Choroid plexus epithelial cell (primary cell): ENCODE results near the gene ZNRD2.

Experiments
- DNase-seq: peaks from one replicate; pipeline ENCODE4 v3.0.0-alpha.2; 2010; ENCODE audit warnings: low read depth
- H3K4me3 ChIP-seq: 2 replicates; pipeline ENCODE4 v1.5.1; 2011; ENCODE audit warnings: low read depth, mild to moderate bottlenecking, control low read depth, low read length, moderate library complexity
- TF ChIP-seq, protein P1 (sequence below): conservative IDR thresholded peaks from 2 replicates; pipeline ENCODE4 v1.5.1; 2011; ENCODE audit warnings: low read depth, mild to moderate bottlenecking, control low read depth, inconsistent platforms, low read length, moderate library complexity

ZNRD2 gene

GRCh38 chr11:65547446-65548125 is 22.7 kb upstream of the ZNRD2 start:
- H3K4me3 ChIP-seq = no peak overlapping the region
- no peak for DNase-seq
- TF ChIP-seq, protein P1, sequence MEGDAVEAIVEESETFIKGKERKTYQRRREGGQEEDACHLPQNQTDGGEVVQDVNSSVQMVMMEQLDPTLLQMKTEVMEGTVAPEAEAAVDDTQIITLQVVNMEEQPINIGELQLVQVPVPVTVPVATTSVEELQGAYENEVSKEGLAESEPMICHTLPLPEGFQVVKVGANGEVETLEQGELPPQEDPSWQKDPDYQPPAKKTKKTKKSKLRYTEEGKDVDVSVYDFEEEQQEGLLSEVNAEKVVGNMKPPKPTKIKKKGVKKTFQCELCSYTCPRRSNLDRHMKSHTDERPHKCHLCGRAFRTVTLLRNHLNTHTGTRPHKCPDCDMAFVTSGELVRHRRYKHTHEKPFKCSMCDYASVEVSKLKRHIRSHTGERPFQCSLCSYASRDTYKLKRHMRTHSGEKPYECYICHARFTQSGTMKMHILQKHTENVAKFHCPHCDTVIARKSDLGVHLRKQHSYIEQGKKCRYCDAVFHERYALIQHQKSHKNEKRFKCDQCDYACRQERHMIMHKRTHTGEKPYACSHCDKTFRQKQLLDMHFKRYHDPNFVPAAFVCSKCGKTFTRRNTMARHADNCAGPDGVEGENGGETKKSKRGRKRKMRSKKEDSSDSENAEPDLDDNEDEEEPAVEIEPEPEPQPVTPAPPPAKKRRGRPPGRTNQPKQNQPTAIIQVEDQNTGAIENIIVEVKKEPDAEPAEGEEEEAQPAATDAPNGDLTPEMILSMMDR = no peak

DNA sequence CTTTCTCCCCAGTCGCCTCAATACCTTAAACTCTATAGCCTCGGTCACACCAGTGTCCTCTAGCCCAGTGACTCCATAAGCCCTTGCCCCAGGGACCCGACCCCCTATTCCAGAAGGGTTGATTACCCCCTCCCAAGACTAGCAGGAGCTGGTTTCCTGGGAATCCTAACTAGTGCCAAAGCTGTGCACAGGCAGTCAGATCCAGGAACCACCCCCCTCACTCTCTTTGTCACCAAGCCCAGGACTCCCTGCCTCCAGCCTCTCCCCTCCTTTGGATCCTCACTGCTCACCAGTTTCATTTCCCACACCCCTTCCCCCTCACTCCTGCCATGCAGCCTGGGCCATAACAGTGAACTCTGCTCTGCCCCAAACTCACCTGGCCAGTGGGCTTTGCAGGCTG is 21.9 kb upstream of the ZNRD2 start:
- no peak overlapping the region for H3K4me3 ChIP-seq
- TF ChIP-seq, protein P1 = no peak
- no peak for DNase-seq

DNA sequence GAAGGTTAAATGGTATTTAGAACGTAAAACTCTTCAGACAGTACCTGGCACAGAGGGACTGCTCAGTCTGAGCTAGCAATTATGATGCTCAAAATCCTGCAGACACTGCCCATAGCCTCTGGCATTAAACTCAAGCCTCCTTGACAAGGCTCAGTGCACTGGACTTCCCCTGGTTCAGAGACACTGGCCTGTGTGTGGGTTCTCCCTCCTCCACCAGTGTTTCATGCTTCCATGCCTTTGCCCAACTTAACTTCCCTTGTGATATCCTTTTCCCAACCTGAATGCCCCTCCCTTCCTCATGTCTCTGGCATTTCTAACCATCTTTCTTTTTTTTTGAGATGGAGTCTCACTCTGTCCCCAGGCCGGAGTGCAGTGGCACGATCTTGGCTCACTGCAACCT is 21.2 kb upstream of the ZNRD2 start:
- DNase-seq = no peak
- no peak overlapping the region for H3K4me3 ChIP-seq
- TF ChIP-seq, protein P1 = no peak

DNA sequence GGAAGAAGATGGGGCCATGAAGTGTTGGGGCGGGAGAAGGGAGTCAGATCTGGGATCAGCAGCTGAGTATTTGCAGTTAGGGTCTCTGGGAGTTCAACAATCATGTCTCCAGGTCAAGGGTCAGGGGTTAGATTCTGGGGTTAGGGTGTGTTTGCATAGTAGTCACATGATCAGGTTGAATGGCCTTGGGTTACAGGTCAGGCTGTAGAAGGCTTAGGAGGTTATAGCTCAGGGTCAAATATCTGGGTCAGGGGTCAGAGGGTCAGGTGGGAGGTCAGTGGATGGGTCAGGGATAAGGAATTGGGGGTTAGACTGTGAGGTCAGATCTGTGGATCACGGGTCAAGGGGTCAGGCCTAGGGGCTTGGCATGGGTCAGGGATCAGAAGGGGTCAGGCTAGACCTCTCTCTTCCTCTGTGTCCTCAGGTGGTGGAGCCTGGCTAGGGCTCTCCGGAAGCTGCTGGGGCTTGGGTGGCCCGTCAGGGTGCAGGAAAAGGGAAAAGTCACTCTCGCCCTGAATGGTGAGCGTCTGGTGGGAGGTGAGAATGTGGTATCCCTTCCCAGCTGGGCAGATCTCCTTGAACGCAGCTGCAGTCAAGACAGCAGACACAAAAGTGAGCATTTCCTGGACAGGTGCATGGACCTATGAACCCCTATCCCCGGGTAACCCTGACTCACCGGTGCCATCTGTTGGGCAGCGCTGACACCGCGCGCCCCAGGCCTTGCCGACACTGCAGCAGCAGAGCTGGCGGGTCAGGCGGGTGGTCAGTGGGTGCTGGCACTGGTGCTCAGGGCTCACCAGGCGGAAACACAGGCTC is 18.5 kb upstream of the ZNRD2 start:
- no peak for DNase-seq
- TF ChIP-seq, protein P1 = peak; percentile 48
- H3K4me3 ChIP-seq = no peak overlapping the region

GRCh38 chr11:65552388-65552951 is 17.8 kb upstream of the ZNRD2 start:
- DNase-seq = no peak
- TF ChIP-seq, protein P1 = no peak
- no peak overlapping the region for H3K4me3 ChIP-seq

GRCh38 chr11:65553301-65554001 is 16.8 kb upstream of the ZNRD2 start:
- TF ChIP-seq, protein P1 = no peak
- no peak for DNase-seq
- no peak overlapping the region for H3K4me3 ChIP-seq
